ENCODE measurements around the gene MOK.
A peak's percentile ranks its signal among the peaks of the same experiment; 100 is the strongest.

The MOK gene

DNA sequence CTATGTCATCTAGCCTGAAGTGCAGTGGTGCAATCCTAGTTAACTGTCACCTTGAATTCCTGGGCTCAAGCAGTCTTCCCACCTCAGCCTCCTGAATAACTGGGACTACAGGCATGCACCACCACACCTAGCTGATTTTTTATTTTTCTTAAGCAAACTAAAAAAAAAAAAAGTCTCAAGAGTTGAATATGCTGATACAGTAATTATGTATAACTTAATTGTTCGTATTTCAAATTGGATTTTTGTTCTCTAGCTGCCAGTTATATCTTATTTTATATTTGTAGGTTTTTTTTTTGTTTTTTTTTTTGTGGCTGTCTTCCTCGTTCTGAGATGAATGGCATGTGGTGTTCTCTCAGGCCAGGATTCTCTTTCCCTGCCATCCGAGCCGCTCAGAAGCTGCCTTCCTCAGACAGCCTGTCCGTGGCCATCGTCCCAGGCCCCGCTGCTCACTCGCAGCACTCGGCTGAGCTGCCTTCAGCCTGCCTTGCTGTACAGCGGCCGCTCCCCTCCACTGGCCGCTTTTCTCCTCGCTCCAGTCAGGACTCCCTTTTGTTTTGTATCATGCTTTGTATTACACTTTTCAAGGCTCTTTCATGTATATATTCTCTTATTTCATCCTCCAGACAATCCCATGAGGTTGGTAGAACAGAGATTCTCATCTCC is 112.0 kb downstream of the MOK start:
- H3K14ac ChIP-seq (ENCODE audit: low read length), result no peak overlapping the region

DNA sequence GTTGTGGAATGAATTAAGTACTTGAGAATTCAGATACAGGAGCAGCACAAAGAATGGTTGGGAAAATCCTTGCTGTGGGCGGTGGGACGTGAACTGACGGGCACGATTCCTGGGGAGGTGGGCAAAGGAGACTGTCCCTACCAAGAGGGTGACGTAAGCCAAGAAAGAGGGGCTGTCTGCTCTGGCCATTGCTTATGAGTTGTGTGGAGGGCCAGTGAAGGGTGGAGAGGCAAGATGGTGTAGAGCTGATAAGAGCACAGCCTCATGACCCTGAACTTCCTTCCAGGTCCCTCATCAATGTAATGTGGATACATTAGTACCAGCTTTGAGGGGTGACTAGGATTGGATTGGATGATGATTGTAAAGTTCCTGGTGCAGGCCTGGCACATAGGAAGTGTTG is 115.1 kb downstream of the MOK start:
- no CpG with 5 or more reads among the region's 5 CpGs for WGBS (ENCODE audit: extremely low coverage, insufficient coverage, insufficient read length)
- Histone ChIP-seq H2BK120ac (ENCODE audit: insufficient read depth, low read length, poor library complexity) (no peak overlapping the region), H3K9me3 (ENCODE audit: insufficient read depth, low read depth, low read length) (no peaks in the 10 kb centered on the region), H3K4me1 (ENCODE audit: control insufficient read depth in 1 of 2, insufficient read depth in 2 of 2, low read length in 2 of 2) (peaks cover 21 to 31% of the 10 kb centered on the region in 2 experiments), H4K91ac (ENCODE audit: low read depth, low read length) (no peak overlapping the region), H2BK5ac (ENCODE audit: low read depth, low read length, poor library complexity) (no peak overlapping the region), H3K4ac (ENCODE audit: low read depth, low read length) (peak overlapping the region; percentile 57), H4K12ac (ENCODE audit: low read depth, low read length) (no peak overlapping the region), H3K27ac (ENCODE audit: low read depth, low read length) (no peak overlapping the region), H3K79me1 (ENCODE audit: low read length) (peaks cover 11% of the 10 kb centered on the region), H2BK12ac (ENCODE audit: low read length) (no peak overlapping the region), H3K23ac (ENCODE audit: low read length) (no peak overlapping the region), H2AFZ (ENCODE audit: insufficient read depth, low read length, poor library complexity) (no peak overlapping the region), H3K79me2 (ENCODE audit: control insufficient read depth, insufficient read depth, low read length, poor library complexity) (peaks cover 6% of the 10 kb centered on the region), H3K14ac (ENCODE audit: low read length) (no peak overlapping the region), H3K9ac (ENCODE audit: low read length) (no peak overlapping the region), H2AK5ac (ENCODE audit: low read length) (no peak overlapping the region), H3K4me2 (ENCODE audit: low read length) (no peak overlapping the region), H3K36me3 (ENCODE audit: control insufficient read depth in 1 of 2, insufficient read depth in 2 of 2, low read length in 2 of 2) (no peaks in the 10 kb centered on the region), H4K8ac (ENCODE audit: low read depth, low read length) (no peak overlapping the region), H3K18ac (ENCODE audit: low read length) (peak overlapping the region; percentile 67), H3K4me3 (ENCODE audit: low read depth, low read length) (no peak overlapping the region), H3K27me3 (ENCODE audit: insufficient read depth, low read length) (no peaks in the 10 kb centered on the region)
- no peak for DNase-seq

More for the DNA sequence above, 112.0 kb downstream of the MOK start:
- no peak for DNase-seq
- Histone ChIP-seq H3K23ac (ENCODE audit: low read length) (no peak overlapping the region), H2BK120ac (ENCODE audit: insufficient read depth, low read length, poor library complexity) (no peak overlapping the region), H2BK5ac (ENCODE audit: low read depth, low read length, poor library complexity) (no peak overlapping the region), H3K79me1 (ENCODE audit: low read length) (peaks cover 4% of the 10 kb centered on the region), H3K4ac (ENCODE audit: low read depth, low read length) (no peak overlapping the region), H3K4me3 (ENCODE audit: low read depth, low read length) (no peak overlapping the region), H4K12ac (ENCODE audit: low read depth, low read length) (peak overlapping the region; percentile 6), H3K27ac (ENCODE audit: low read depth, low read length) (no peak overlapping the region), H4K8ac (ENCODE audit: low read depth, low read length) (no peak overlapping the region), H4K91ac (ENCODE audit: low read depth, low read length) (no peak overlapping the region), H3K27me3 (ENCODE audit: insufficient read depth, low read length) (no peaks in the 10 kb centered on the region), H3K4me2 (ENCODE audit: low read length) (no peak overlapping the region), H3K9ac (ENCODE audit: low read length) (no peak overlapping the region), H3K36me3 (ENCODE audit: control insufficient read depth in 1 of 2, insufficient read depth in 2 of 2, low read length in 2 of 2) (peaks cover 5 to 9% of the 10 kb centered on the region in 2 experiments), H2AK5ac (ENCODE audit: low read length) (no peak overlapping the region), H3K79me2 (ENCODE audit: control insufficient read depth, insufficient read depth, low read length, poor library complexity) (peaks cover 4% of the 10 kb centered on the region), H3K4me1 (ENCODE audit: control insufficient read depth in 1 of 2, insufficient read depth in 2 of 2, low read length in 2 of 2) (peaks cover 11 to 19% of the 10 kb centered on the region in 2 experiments), H3K18ac (ENCODE audit: low read length) (no peak overlapping the region), H2BK12ac (ENCODE audit: low read length) (no peak overlapping the region), H3K9me3 (ENCODE audit: insufficient read depth, low read depth, low read length) (no peaks in the 10 kb centered on the region), H2AFZ (ENCODE audit: insufficient read depth, low read length, poor library complexity) (no peak overlapping the region)
- no CpG with 5 or more reads among the region's 13 CpGs for whole genome bisulfite sequencing (ENCODE audit: extremely low coverage, insufficient coverage, insufficient read length)

DNA sequence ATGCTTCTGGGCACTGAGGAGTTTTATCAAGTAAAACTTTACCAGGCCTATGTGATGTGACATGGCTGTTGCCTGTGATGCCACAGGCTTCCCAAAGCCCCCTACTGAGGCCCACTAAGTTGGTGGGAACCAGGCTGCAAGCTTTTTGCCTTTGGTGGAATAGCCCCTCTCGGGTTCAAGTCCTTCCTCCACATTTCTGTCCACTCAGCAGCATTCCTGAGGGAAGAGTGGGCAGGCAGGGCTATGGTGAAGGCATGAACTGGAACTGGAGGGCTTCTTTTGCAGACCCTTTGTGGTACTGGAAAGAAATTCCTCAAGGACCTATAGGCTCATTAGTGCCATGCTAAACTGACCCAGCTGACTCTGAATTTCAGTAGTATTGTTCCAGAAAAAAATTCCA is 116.8 kb downstream of the MOK start:
- H4K12ac ChIP-seq (ENCODE audit: low read depth, low read length), result no peak overlapping the region
- H3K4me3 ChIP-seq (ENCODE audit: low read depth, low read length), result no peak overlapping the region
- DNase-seq, result no peak
- no CpG with 5 or more reads among the region's 1 CpG for WGBS (ENCODE audit: extremely low coverage, insufficient coverage, insufficient read length)
- no peak overlapping the region for H3K4me2 ChIP-seq (ENCODE audit: low read length)
- H3K18ac ChIP-seq (ENCODE audit: low read length), result no peak overlapping the region
- peaks cover 11% of the 10 kb centered on the region for H3K79me1 ChIP-seq (ENCODE audit: low read length)
- no peaks in the 10 kb centered on the region for H3K27me3 ChIP-seq (ENCODE audit: insufficient read depth, low read length)
- H2BK5ac ChIP-seq (ENCODE audit: low read depth, low read length, poor library complexity), result no peak overlapping the region
- H4K8ac ChIP-seq (ENCODE audit: low read depth, low read length), result no peak overlapping the region
- H2BK12ac ChIP-seq (ENCODE audit: low read length), result peak overlapping the region; percentile 68
- H2AK5ac ChIP-seq (ENCODE audit: low read length), result no peak overlapping the region
- H3K9ac ChIP-seq (ENCODE audit: low read length), result no peak overlapping the region
- H3K27ac ChIP-seq (ENCODE audit: low read depth, low read length), result no peak overlapping the region
- peak overlapping the region; percentile 83 for H3K4ac ChIP-seq (ENCODE audit: low read depth, low read length)
- no peak overlapping the region for H4K91ac ChIP-seq (ENCODE audit: low read depth, low read length)
- no peak overlapping the region for H3K14ac ChIP-seq (ENCODE audit: low read length)
- H3K36me3 ChIP-seq (ENCODE audit: control insufficient read depth in 1 of 2, insufficient read depth in 2 of 2, low read length in 2 of 2), result no peaks in the 10 kb centered on the region
- peaks cover 20 to 31% of the 10 kb centered on the region in 2 experiments for H3K4me1 ChIP-seq (ENCODE audit: control insufficient read depth in 1 of 2, insufficient read depth in 2 of 2, low read length in 2 of 2)
- H2AFZ ChIP-seq (ENCODE audit: insufficient read depth, low read length, poor library complexity), result no peak overlapping the region
- no peaks in the 10 kb centered on the region for H3K9me3 ChIP-seq (ENCODE audit: insufficient read depth, low read depth, low read length)
- peaks cover 6% of the 10 kb centered on the region for H3K79me2 ChIP-seq (ENCODE audit: control insufficient read depth, insufficient read depth, low read length, poor library complexity)
- no peak overlapping the region for H2BK120ac ChIP-seq (ENCODE audit: insufficient read depth, low read length, poor library complexity)
- H3K23ac ChIP-seq (ENCODE audit: low read length), result no peak overlapping the region

DNA sequence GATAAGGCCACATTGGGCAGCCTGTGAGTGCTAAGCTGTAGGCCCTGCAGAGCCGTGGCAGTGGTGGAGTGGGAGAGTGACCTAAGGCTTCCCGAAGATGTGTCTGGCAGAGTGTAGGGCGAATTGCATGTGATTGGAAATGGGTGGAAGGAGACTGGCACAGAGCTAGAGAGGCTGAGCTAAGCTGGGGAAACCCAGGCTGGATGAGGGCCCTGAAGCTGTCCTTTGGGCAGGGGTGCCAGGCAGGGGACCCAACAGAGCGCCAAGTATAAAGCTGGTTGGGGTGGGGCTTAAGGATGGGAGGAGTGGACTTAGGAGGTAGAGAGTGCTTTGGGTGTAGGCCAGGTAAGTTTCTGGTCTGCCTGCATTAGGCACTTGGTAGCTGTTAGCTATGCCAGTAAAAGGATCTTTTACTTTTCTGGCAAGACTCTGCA is 117.4 kb downstream of the MOK start:
- H3K9ac ChIP-seq (ENCODE audit: low read length), result peak overlapping the region; percentile 24
- H2AK5ac ChIP-seq (ENCODE audit: low read length), result no peak overlapping the region
- H4K12ac ChIP-seq (ENCODE audit: low read depth, low read length), result no peak overlapping the region
- peak overlapping the region; percentile 10 for H2BK5ac ChIP-seq (ENCODE audit: low read depth, low read length, poor library complexity)
- peak overlapping the region; percentile 70 for H3K18ac ChIP-seq (ENCODE audit: low read length)
- peaks cover 18 to 29% of the 10 kb centered on the region in 2 experiments for H3K4me1 ChIP-seq (ENCODE audit: control insufficient read depth in 1 of 2, insufficient read depth in 2 of 2, low read length in 2 of 2)
- no peaks in the 10 kb centered on the region for H3K27me3 ChIP-seq (ENCODE audit: insufficient read depth, low read length)
- peak overlapping the region; percentile 32 for H4K8ac ChIP-seq (ENCODE audit: low read depth, low read length)
- no peak overlapping the region for H3K4me3 ChIP-seq (ENCODE audit: low read depth, low read length)
- H3K14ac ChIP-seq (ENCODE audit: low read length), result peak overlapping the region; percentile 27
- H2BK12ac ChIP-seq (ENCODE audit: low read length), result peak overlapping the region; percentile 42
- H3K23ac ChIP-seq (ENCODE audit: low read length), result no peak overlapping the region
- H3K79me1 ChIP-seq (ENCODE audit: low read length), result peaks cover 9% of the 10 kb centered on the region
- H3K27ac ChIP-seq (ENCODE audit: low read depth, low read length), result peak overlapping the region; percentile 45
- H3K4me2 ChIP-seq (ENCODE audit: low read length), result no peak overlapping the region
- H3K79me2 ChIP-seq (ENCODE audit: control insufficient read depth, insufficient read depth, low read length, poor library complexity), result peaks cover 6% of the 10 kb centered on the region
- peak overlapping the region; percentile 19 for H4K91ac ChIP-seq (ENCODE audit: low read depth, low read length)
- peak overlapping the region; percentile 42 for H3K4ac ChIP-seq (ENCODE audit: low read depth, low read length)
- no CpG with 5 or more reads among the region's 4 CpGs for WGBS (ENCODE audit: extremely low coverage, insufficient coverage, insufficient read length)
- no peak overlapping the region for H2BK120ac ChIP-seq (ENCODE audit: insufficient read depth, low read length, poor library complexity)
- no peak for DNase-seq
- no peaks in the 10 kb centered on the region for H3K9me3 ChIP-seq (ENCODE audit: insufficient read depth, low read depth, low read length)
- no peak overlapping the region for H2AFZ ChIP-seq (ENCODE audit: insufficient read depth, low read length, poor library complexity)
- H3K36me3 ChIP-seq (ENCODE audit: control insufficient read depth in 1 of 2, insufficient read depth in 2 of 2, low read length in 2 of 2), result no peaks in the 10 kb centered on the region

Measured in trophoblast cell (in vitro differentiated cells and primary cell).